CD14-positive monocyte (primary cell): Measurements from ENCODE around the gene HSF2BP. TPM values are rescaled to one million over a fixed set of nuclear protein-coding genes. Genes with fewer than 3 reads are reported as not detected.
"Not testable (repeated sequence)": the region's sequence is repeated elsewhere in the genome, so short reads cannot be mapped to it uniquely, and the experiment has no call there.

Experiments
- DNase-seq, 3 donors: peaks; one replicate each; pipeline ENCODE4 v3.0.0-alpha.2; 2011 to 2022
- H2AFZ ChIP-seq: 2 replicates; pipeline ENCODE4 v1.6.0; 2012; ENCODE audit warnings: mild to moderate bottlenecking, low read depth, low read length, inconsistent platforms; ENCODE audit not compliant: insufficient read depth, poor library complexity, severe bottlenecking
- H3K27ac ChIP-seq, 2 donors: 1 replicate in 1 of 2; 2 replicates in 1 of 2; pipeline ENCODE4 v1.5.1; 2012 to 2013; ENCODE audit warnings: low read length in 2 of 2, control low read depth in 1 of 2, inconsistent platforms in 1 of 2, low read depth in 1 of 2, mild to moderate bottlenecking in 1 of 2
- H3K27me3 ChIP-seq, 2 donors: one replicate each; pipeline versions ENCODE4 v1.6.0 to v1.6.1; 2011 to 2013; ENCODE audit warnings: low read length in 2 of 2; ENCODE audit not compliant: control insufficient read depth in 2 of 2, insufficient read depth in 2 of 2
- H3K36me3 ChIP-seq, 2 donors: replicated peaks in 1 of 2; 1 replicate in 1 of 2; 2 replicates in 1 of 2; pipeline versions ENCODE4 v1.5.1 to v1.6.1; 2012 to 2013; ENCODE audit warnings: low read length in 2 of 2, control low read depth in 1 of 2, inconsistent platforms in 1 of 2, mild to moderate bottlenecking in 1 of 2; ENCODE audit not compliant: insufficient read depth in 2 of 2, control insufficient read depth in 1 of 2
- H3K4me1 ChIP-seq, 2 donors: 1 replicate in 1 of 2; 2 replicates in 1 of 2; pipeline versions ENCODE4 v1.5.1 to v1.6.1; 2012 to 2013; ENCODE audit warnings: low read length in 2 of 2, control low read depth in 1 of 2, inconsistent platforms in 1 of 2, mild to moderate bottlenecking in 1 of 2, moderate library complexity in 1 of 2; ENCODE audit not compliant: insufficient read depth in 2 of 2, control insufficient read depth in 1 of 2
- H3K4me2 ChIP-seq: replicated peaks from 2 replicates; pipeline ENCODE3; 2012; ENCODE audit warnings: low read length, moderate library complexity, mild to moderate bottlenecking; ENCODE audit not compliant: poor library complexity, severe bottlenecking; ENCODE audit errors: extremely low read depth
- H3K4me3 ChIP-seq, 3 experiments: fragments of 200-600 bp in 1 of 3; sonication (generic) in 1 of 3; replicated peaks in 1 of 3; 1 replicate in 2 of 3; 2 replicates in 1 of 3; pipeline ENCODE4 v1.5.1; 2011 to 2013; ENCODE audit warnings: low read length in 3 of 3, mild to moderate bottlenecking in 3 of 3, control low read depth in 2 of 3, low read depth in 2 of 3, inconsistent platforms in 1 of 3, moderate library complexity in 1 of 3
- H3K79me2 ChIP-seq: 2 replicates; pipeline ENCODE4 v1.6.0; 2012; ENCODE audit warnings: mild to moderate bottlenecking, control low read depth, inconsistent platforms, low read length, moderate library complexity; ENCODE audit not compliant: insufficient read depth
- H3K9ac ChIP-seq: 2 replicates; pipeline ENCODE4 v1.6.0; 2017; ENCODE audit warnings: low read length, mild to moderate bottlenecking; ENCODE audit not compliant: insufficient read depth, poor library complexity, severe bottlenecking
- H3K9me3 ChIP-seq, 2 donors: replicated peaks in 1 of 2; 1 replicate in 1 of 2; 2 replicates in 1 of 2; pipeline versions ENCODE4 v1.5.1 to v1.6.1; 2012 to 2013; ENCODE audit warnings: low read length in 2 of 2, control low read depth in 1 of 2; ENCODE audit not compliant: control insufficient read depth in 1 of 2, insufficient read depth in 1 of 2
- H4K20me1 ChIP-seq: 2 replicates; pipeline ENCODE4 v1.6.0; 2012; ENCODE audit warnings: mild to moderate bottlenecking, low read length, control low read depth, moderate library complexity; ENCODE audit not compliant: insufficient read depth
- H3K27ac Mint-ChIP-seq, 7 donors: one replicate each; pipeline ENCODE4 v1.8.0; 2020; ENCODE audit warnings: mild to moderate bottlenecking in 7 of 7, mixed read lengths in 7 of 7, moderate library complexity in 6 of 7, inconsistent platforms in 2 of 7
- H3K27me3 Mint-ChIP-seq, 3 donors: one replicate each; pipeline ENCODE4 v1.8.0; 2021 to 2022; ENCODE audit warnings: low read depth in 3 of 3, mild to moderate bottlenecking in 3 of 3, mixed read lengths in 3 of 3, moderate library complexity in 3 of 3, inconsistent platforms in 1 of 3
- H3K36me3 Mint-ChIP-seq, 2 donors: one replicate each; pipeline ENCODE4 v1.8.0; 2020; ENCODE audit warnings: mixed read lengths in 2 of 2, inconsistent platforms in 1 of 2, mild to moderate bottlenecking in 1 of 2
- H3K4me1 Mint-ChIP-seq: one replicate; pipeline ENCODE4 v1.8.0; 2020; ENCODE audit warnings: mild to moderate bottlenecking, mixed read lengths
- H3K4me3 Mint-ChIP-seq, 2 donors: one replicate each; pipeline ENCODE4 v1.8.0; 2020; ENCODE audit warnings: mild to moderate bottlenecking in 2 of 2, mixed read lengths in 2 of 2, moderate library complexity in 1 of 2
- H3K9me3 Mint-ChIP-seq, 7 donors: one replicate each; pipeline ENCODE4 v1.8.0; 2020 to 2022; ENCODE audit warnings: mixed read lengths in 7 of 7, mild to moderate bottlenecking in 6 of 7, moderate library complexity in 6 of 7, inconsistent platforms in 2 of 7
- WGBS: methylation state at CpG from one replicate; pipeline ENCODE4 v1.1.5; 2013; ENCODE audit warnings: missing lambda C conversion rate; ENCODE audit not compliant: insufficient coverage; 5-methylcytosine and 5-hydroxymethylcytosine counted together
- intact Hi-C, 2 donors: fragments of 100-400 bp; cut with micrococcal nuclease; formaldehyde crosslinking; loops; one replicate each; pipeline versions ENCODE4 v1.15.0 to v1.15.1; 2023
- polyA plus RNA-seq, 3 donors: library from polyadenylated mRNA; depleted of rRNA in 1 of 3; unstranded in 2 of 3; stranded (reverse) in 1 of 3; fragments of 300-500 nt in 2 of 3; fragments of >200 nt in 1 of 3; fragmentation: Illumina TruSeq in 2 of 3; gene quantifications; 1 replicate in 2 of 3; 2 replicates in 1 of 3; pipeline ENCODE4 v1.2.3, GENCODE V29; 2012 to 2021

Gene HSF2BP
- polyA plus RNA-seq, 3 donors: 0.20 TPM; not detected in 2

DNA sequence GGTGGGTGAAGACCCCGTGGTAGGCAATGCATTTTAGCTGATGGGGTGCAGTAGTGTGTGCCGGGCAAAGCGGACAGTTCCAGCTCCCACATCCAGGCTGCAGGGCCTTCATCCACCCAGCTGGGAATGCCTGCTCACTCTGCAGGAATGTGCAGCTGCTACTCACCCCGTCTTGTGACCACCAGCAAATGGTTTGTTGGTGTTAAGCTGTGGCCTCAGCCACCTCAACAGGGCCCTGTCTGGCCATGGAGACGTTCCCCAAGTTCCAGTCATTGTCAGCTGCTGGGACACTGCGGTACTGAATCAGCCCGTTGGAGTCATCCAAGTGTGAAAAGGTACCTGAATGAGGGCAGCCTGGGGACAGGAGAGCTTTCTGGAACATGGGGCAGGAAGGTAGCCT lies 161.2 kb downstream of the HSF2BP start:
- H3K4me2 ChIP-seq, H3K36me3 ChIP-seq, H3K4me3 Mint-ChIP-seq, H3K27ac Mint-ChIP-seq, intact Hi-C loops, H3K27me3 Mint-ChIP-seq, DNase-seq, H3K4me3 ChIP-seq, H3K9ac ChIP-seq, H3K9me3 Mint-ChIP-seq, H3K27me3 ChIP-seq, H3K4me1 ChIP-seq, H3K9me3 ChIP-seq, H2AFZ ChIP-seq, H4K20me1 ChIP-seq, H3K36me3 Mint-ChIP-seq, H3K4me1 Mint-ChIP-seq, H3K79me2 ChIP-seq, H3K27ac ChIP-seq: not testable (repeated sequence)
- whole genome bisulfite sequencing: no CpG with 5 or more reads among the region's 7 CpGs

DNA sequence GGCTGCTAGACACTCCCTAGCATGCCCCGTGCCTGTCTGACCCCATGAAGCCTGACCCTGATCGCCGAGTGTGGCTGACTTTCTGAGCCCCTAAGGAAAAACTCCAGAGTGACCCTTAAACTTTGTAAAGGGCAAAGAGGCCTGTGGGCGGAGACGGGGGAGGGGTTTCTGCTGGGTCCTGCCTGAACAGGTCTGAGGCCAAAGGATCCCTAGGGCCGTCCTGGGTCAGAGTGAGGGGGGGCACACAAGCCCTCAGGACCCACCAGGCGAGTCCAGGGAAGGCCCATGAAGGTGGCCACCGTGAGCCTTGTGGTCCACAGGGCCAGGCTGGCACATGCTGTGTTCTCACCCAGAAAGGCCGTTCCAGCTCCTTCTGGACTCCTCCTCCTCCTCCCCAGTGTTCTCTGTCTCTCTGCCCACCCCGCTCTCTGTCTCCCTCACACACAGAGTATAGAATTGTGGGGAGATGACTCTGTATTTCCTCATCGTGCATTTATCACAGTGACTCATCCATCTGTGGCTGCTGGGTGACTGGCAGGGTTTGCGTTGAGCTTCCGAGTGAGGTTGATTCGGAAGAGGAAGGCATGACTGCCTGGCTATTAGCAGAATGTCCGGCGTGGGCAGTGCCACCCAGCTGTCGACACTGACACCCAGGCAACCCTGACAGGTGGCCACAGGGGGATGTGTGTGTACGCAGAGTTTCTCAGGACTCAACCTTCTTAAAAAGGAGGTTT lies 164.8 kb downstream of the HSF2BP start:
- H3K27ac ChIP-seq, H2AFZ ChIP-seq, H3K4me1 Mint-ChIP-seq, intact Hi-C loops, H3K79me2 ChIP-seq, H3K4me3 Mint-ChIP-seq, H3K27me3 Mint-ChIP-seq, H3K36me3 ChIP-seq, H3K9me3 Mint-ChIP-seq, DNase-seq, H3K4me1 ChIP-seq, H3K4me3 ChIP-seq, H3K27ac Mint-ChIP-seq, H3K27me3 ChIP-seq, H3K36me3 Mint-ChIP-seq, H4K20me1 ChIP-seq, H3K4me2 ChIP-seq, H3K9me3 ChIP-seq, H3K9ac ChIP-seq: not testable (repeated sequence)
- no CpG with 5 or more reads among the region's 18 CpGs for whole genome bisulfite sequencing

DNA sequence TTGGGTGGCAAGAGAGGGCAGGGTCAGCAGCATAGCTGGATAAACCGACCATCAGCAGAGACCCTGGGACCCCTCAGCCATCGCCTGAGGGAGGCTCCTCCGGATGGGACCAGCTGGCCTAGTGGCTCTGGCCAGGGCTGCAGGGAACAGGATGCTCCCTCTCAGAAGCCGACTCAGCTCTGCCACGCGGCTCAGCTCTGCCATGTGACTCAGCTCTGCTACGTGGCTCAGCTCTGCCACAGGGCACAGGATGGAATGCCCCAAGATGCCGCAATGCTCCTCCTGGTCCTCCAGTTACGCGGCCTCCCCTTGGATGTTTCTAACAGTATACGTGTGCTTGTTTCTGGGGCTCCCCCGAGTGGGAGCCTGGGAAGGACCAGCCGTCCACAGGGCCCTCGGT lies 165.8 kb downstream of the HSF2BP start:
- H3K36me3 Mint-ChIP-seq, DNase-seq, H3K9ac ChIP-seq, H3K27ac ChIP-seq, H3K4me1 ChIP-seq, H2AFZ ChIP-seq, H3K79me2 ChIP-seq, intact Hi-C loops, H4K20me1 ChIP-seq, H3K27ac Mint-ChIP-seq, H3K27me3 Mint-ChIP-seq, H3K9me3 ChIP-seq, H3K36me3 ChIP-seq, H3K4me1 Mint-ChIP-seq, H3K4me3 Mint-ChIP-seq, H3K27me3 ChIP-seq, H3K9me3 Mint-ChIP-seq, H3K4me2 ChIP-seq, H3K4me3 ChIP-seq: not testable (repeated sequence)
- no CpG with 5 or more reads among the region's 14 CpGs for WGBS

DNA sequence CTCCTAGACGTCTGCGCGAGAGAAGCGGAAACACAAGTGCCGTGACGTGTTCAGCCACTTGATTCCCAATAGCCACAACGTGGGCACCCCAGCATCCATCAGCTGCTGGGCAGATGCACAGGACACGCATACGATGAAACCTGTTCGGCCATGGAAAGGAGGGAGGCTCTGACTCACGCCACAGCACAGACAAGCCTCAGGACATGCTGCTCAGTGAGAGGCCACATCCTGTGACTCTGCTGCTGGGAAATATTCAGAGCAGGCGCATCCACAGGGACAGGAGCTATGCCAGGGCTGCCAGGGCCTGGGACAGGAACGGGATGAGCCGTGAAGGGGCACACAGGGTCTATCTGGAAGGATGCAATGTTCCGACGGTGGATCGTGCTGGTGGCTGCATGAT lies 171.1 kb downstream of the HSF2BP start:
- H3K27ac ChIP-seq, H3K27me3 Mint-ChIP-seq, H3K36me3 ChIP-seq, H3K9me3 ChIP-seq, H3K4me2 ChIP-seq, H4K20me1 ChIP-seq, H3K4me3 Mint-ChIP-seq, H3K9ac ChIP-seq, DNase-seq, H3K36me3 Mint-ChIP-seq, H2AFZ ChIP-seq, H3K79me2 ChIP-seq, H3K27me3 ChIP-seq, intact Hi-C loops, H3K9me3 Mint-ChIP-seq, H3K4me1 Mint-ChIP-seq, H3K4me1 ChIP-seq, H3K27ac Mint-ChIP-seq, H3K4me3 ChIP-seq: not testable (repeated sequence)
- WGBS: no CpG with 5 or more reads among the region's 17 CpGs
